Dendritic cell treated with granulocyte-macrophage colony-stimulating factor and Interleukin-4, amounts not matched to agents 40 ng/mL and 50 ng/mL, for 4 days (primary cell): ENCODE data around the gene PI4K2A.
"Not testable (repeated sequence)": the region's sequence is repeated elsewhere in the genome, so short reads cannot be mapped to it uniquely, and the experiment has no call there.

ENCODE experiments used
- H3K27ac Mint-ChIP-seq: one replicate; pipeline ENCODE4 v1.8.0; 2022; ENCODE audit warnings: mild to moderate bottlenecking, mixed read lengths
- H3K27me3 Mint-ChIP-seq: one replicate; pipeline ENCODE4 v1.8.0; 2022; ENCODE audit warnings: mild to moderate bottlenecking, mixed read lengths
- H3K36me3 Mint-ChIP-seq: one replicate; pipeline ENCODE4 v1.8.0; 2022; ENCODE audit warnings: low read depth, mixed read lengths
- H3K4me1 Mint-ChIP-seq: one replicate; pipeline ENCODE4 v1.8.0; 2022; ENCODE audit warnings: low read depth, mixed read lengths
- H3K4me3 Mint-ChIP-seq: one replicate; pipeline ENCODE4 v1.8.0; 2022; ENCODE audit warnings: mild to moderate bottlenecking, moderate library complexity, mixed read lengths
- H3K9me3 Mint-ChIP-seq: one replicate; pipeline ENCODE4 v1.8.0; 2022; ENCODE audit warnings: mixed read lengths
- intact Hi-C: fragments of 100-400 bp; cut with micrococcal nuclease; formaldehyde crosslinking; loops from one replicate; pipeline ENCODE4 v1.15.0; 2022

PI4K2A gene

GRCh38 chr10:97669571-97669970 is 29.1 kb downstream of the PI4K2A start:
- Mint-ChIP-seq H3K36me3 (peaks cover 99% of the 10 kb centered on the region), H3K4me1 (peaks cover 24% of the 10 kb centered on the region), H3K27ac (no peak overlapping the region), H3K4me3 (no peak overlapping the region), H3K9me3 (no peaks in the 10 kb centered on the region), H3K27me3 (no peaks in the 10 kb centered on the region)
- intact Hi-C loops = no loop called here

- peak overlapping the region; percentile 39 for H3K27ac Mint-ChIP-seq
- H3K27me3 Mint-ChIP-seq = no peaks in the 10 kb centered on the region
- intact Hi-C loops = loop anchor here (1.0 kb wide), 1 partner anchor 11 kb away; no protein-coding TSS in a partner anchor
- no peaks in the 10 kb centered on the region for H3K9me3 Mint-ChIP-seq
- peaks cover 95% of the 10 kb centered on the region for H3K36me3 Mint-ChIP-seq
- H3K4me3 Mint-ChIP-seq = no peak overlapping the region
- H3K4me1 Mint-ChIP-seq = peaks cover 39% of the 10 kb centered on the region
These were observed 33.5 kb downstream of the PI4K2A start for GRCh38 chr10:97673736-97674525.

GRCh38 chr10:97675222-97675621 is 34.8 kb downstream of the PI4K2A start:
- intact Hi-C loops = no loop called here
- Mint-ChIP-seq H3K27me3 (no peaks in the 10 kb centered on the region), H3K36me3 (peaks cover 95% of the 10 kb centered on the region), H3K4me1 (peaks cover 40% of the 10 kb centered on the region), H3K4me3 (no peak overlapping the region), H3K27ac (peak overlapping the region; percentile 77), H3K9me3 (no peaks in the 10 kb centered on the region)

GRCh38 chr10:97676770-97677581 is 36.5 kb downstream of the PI4K2A start:
- Mint-ChIP-seq H3K4me1 (peaks cover 50% of the 10 kb centered on the region), H3K4me3 (no peak overlapping the region), H3K9me3 (no peaks in the 10 kb centered on the region), H3K27ac (peak overlapping the region; percentile 77), H3K27me3 (no peaks in the 10 kb centered on the region), H3K36me3 (peaks cover 81% of the 10 kb centered on the region)
- intact Hi-C loops = loop anchor here (1.0 kb wide), 1 partner anchor 54 kb away; no protein-coding TSS in a partner anchor

GRCh38 chr10:97679594-97679993 is 39.1 kb downstream of the PI4K2A start:
- H3K4me1 Mint-ChIP-seq = peaks cover 60% of the 10 kb centered on the region
- no peaks in the 10 kb centered on the region for H3K9me3 Mint-ChIP-seq
- H3K27ac Mint-ChIP-seq = no peak overlapping the region
- peaks cover 56% of the 10 kb centered on the region for H3K36me3 Mint-ChIP-seq
- H3K4me3 Mint-ChIP-seq = no peak overlapping the region
- intact Hi-C loops = no loop called here
- no peaks in the 10 kb centered on the region for H3K27me3 Mint-ChIP-seq

GRCh38 chr10:97682042-97682441 is 41.6 kb downstream of the PI4K2A start:
- H3K4me3 Mint-ChIP-seq = no peak overlapping the region
- no peaks in the 10 kb centered on the region for H3K27me3 Mint-ChIP-seq
- intact Hi-C loops = loop anchor here (2.0 kb wide), 1 partner anchor 19 kb away; no protein-coding TSS in a partner anchor
- peak overlapping the region; percentile 93 for H3K27ac Mint-ChIP-seq
- H3K4me1 Mint-ChIP-seq = peaks cover 60% of the 10 kb centered on the region
- peaks cover 41% of the 10 kb centered on the region for H3K36me3 Mint-ChIP-seq
- no peaks in the 10 kb centered on the region for H3K9me3 Mint-ChIP-seq

- H3K9me3 Mint-ChIP-seq = no peaks in the 10 kb centered on the region
- intact Hi-C loops = loop anchor here (2.0 kb wide), 1 partner anchor 17 kb away; no protein-coding TSS in a partner anchor
- H3K4me1 Mint-ChIP-seq = peaks cover 57% of the 10 kb centered on the region
These were observed 43.3 kb downstream of the PI4K2A start for GRCh38 chr10:97683556-97684367.

GRCh38 chr10:97684368-97684713 is 43.9 kb downstream of the PI4K2A start:
- H3K9me3 Mint-ChIP-seq, H3K27me3 Mint-ChIP-seq, intact Hi-C loops: not testable (repeated sequence)
- H3K4me3 Mint-ChIP-seq = peak overlapping the region; percentile 90
- peaks cover 18% of the 10 kb centered on the region for H3K36me3 Mint-ChIP-seq
- H3K27ac Mint-ChIP-seq = peak overlapping the region; percentile 93
- H3K4me1 Mint-ChIP-seq = peaks cover 60% of the 10 kb centered on the region

More at GRCh38 chr10:97683556-97684367, 43.3 kb downstream of the PI4K2A start:
- no peaks in the 10 kb centered on the region for H3K27me3 Mint-ChIP-seq
- peaks cover 24% of the 10 kb centered on the region for H3K36me3 Mint-ChIP-seq
- peak overlapping the region; percentile 90 for H3K4me3 Mint-ChIP-seq
- H3K27ac Mint-ChIP-seq = peak overlapping the region; percentile 93

- H3K36me3 Mint-ChIP-seq = peaks cover 13% of the 10 kb centered on the region
- H3K27me3 Mint-ChIP-seq = no peaks in the 10 kb centered on the region
- intact Hi-C loops = no loop called here
- H3K4me3 Mint-ChIP-seq = peak overlapping the region; percentile 90
- H3K4me1 Mint-ChIP-seq = peaks cover 66% of the 10 kb centered on the region
- peak overlapping the region; percentile 93 for H3K27ac Mint-ChIP-seq
- no peaks in the 10 kb centered on the region for H3K9me3 Mint-ChIP-seq
These were observed 44.5 kb downstream of the PI4K2A start for GRCh38 chr10:97684866-97685394.

- intact Hi-C loops = no loop called here
- Mint-ChIP-seq H3K27me3 (no peaks in the 10 kb centered on the region), H3K9me3 (no peaks in the 10 kb centered on the region), H3K4me1 (peaks cover 67% of the 10 kb centered on the region), H3K36me3 (peaks cover 7% of the 10 kb centered on the region), H3K4me3 (peak overlapping the region; percentile 90), H3K27ac (peak overlapping the region; percentile 93)
These were observed 45.0 kb downstream of the PI4K2A start for GRCh38 chr10:97685395-97685958.

GRCh38 chr10:97686301-97686961 is 46.0 kb downstream of the PI4K2A start:
- Mint-ChIP-seq H3K9me3 (no peaks in the 10 kb centered on the region), H3K27ac (peak overlapping the region; percentile 93), H3K4me1 (peaks cover 70% of the 10 kb centered on the region), H3K36me3 (peaks cover 6% of the 10 kb centered on the region), H3K4me3 (peak overlapping the region; percentile 90), H3K27me3 (no peaks in the 10 kb centered on the region)
- intact Hi-C loops = loop anchor here (2.0 kb wide), 1 partner anchor 46 kb away; the partner anchor contains the start of gene PI4K2A

- peaks cover 66% of the 10 kb centered on the region for H3K4me1 Mint-ChIP-seq
- peaks cover 6% of the 10 kb centered on the region for H3K36me3 Mint-ChIP-seq
- no peaks in the 10 kb centered on the region for H3K27me3 Mint-ChIP-seq
- intact Hi-C loops = loop anchor here (2.0 kb wide), 1 partner anchor 46 kb away; the partner anchor contains the start of gene PI4K2A
- peak within 1 kb of the TSS; percentile 93 for H3K27ac Mint-ChIP-seq
- no peaks in the 10 kb centered on the region for H3K9me3 Mint-ChIP-seq
- H3K4me3 Mint-ChIP-seq = peak within 1 kb of the TSS; percentile 90
These were observed 46.7 kb downstream of the PI4K2A start, which contains the start of gene AVPI1 for GRCh38 chr10:97686962-97687784. AVPI1 (minus strand) TSS chr10:97687241; CDS start chr10:97679905, 7,336 bp downstream.
